GM23338 (cell line): ENCODE data around the gene LGALS14. TPM values are rescaled to one million over a fixed set of nuclear protein-coding genes. Genes with fewer than 3 reads are reported as not detected.
A peak's percentile ranks its signal among the peaks of the same experiment; 100 is the strongest.

Source experiments
- ATAC-seq: fragments of 200-7000 bp; cut with Tn5 transposase; 3 replicates; pipeline ENCODE4 v1.9.1; 2020
- DNase-seq: peaks from one replicate; pipeline ENCODE4 v3.0.0-alpha.2; 2015; ENCODE audit warnings: low spot score
- H2AFZ ChIP-seq: fragments of 200-600 bp; sonication (generic); 2 replicates; pipeline ENCODE4 v1.8.0; 2016; ENCODE audit warnings: antibody characterized with exemption, mild to moderate bottlenecking, moderate library complexity
- H3F3A ChIP-seq: fragments of 200-600 bp; sonication (generic); replicated peaks from 2 replicates; pipeline ENCODE4 v1.8.0; 2017; ENCODE audit warnings: antibody characterized with exemption, mixed run types, low read depth
- H3K27ac ChIP-seq: fragments of 200-600 bp; sonication (generic); 2 replicates; pipeline ENCODE4 v1.6.1; 2016; ENCODE audit warnings: low read depth
- H3K27me3 ChIP-seq: fragments of 200-600 bp; sonication (generic); 2 replicates; pipeline ENCODE4 v1.8.0; 2016; ENCODE audit warnings: mild to moderate bottlenecking, mixed run types, moderate library complexity; ENCODE audit not compliant: insufficient read depth
- H3K36me3 ChIP-seq: fragments of 200-600 bp; sonication (generic); 2 replicates; pipeline ENCODE4 v1.8.0; 2016; ENCODE audit warnings: mild to moderate bottlenecking; ENCODE audit not compliant: insufficient read depth
- H3K4me1 ChIP-seq: fragments of 200-600 bp; sonication (generic); 2 replicates; pipeline ENCODE4 v1.8.0; 2016; ENCODE audit warnings: mild to moderate bottlenecking, moderate library complexity; ENCODE audit not compliant: insufficient read depth
- H3K4me2 ChIP-seq: fragments of 200-600 bp; sonication (generic); 2 replicates; pipeline ENCODE4 v1.7.1; 2017; ENCODE audit warnings: mixed run types
- H3K4me3 ChIP-seq: fragments of 200-600 bp; sonication (generic); 2 replicates; pipeline ENCODE4 v1.6.1; 2016; ENCODE audit warnings: mixed run types
- H3K79me2 ChIP-seq: fragments of 200-600 bp; sonication (generic); replicated peaks from 2 replicates; pipeline ENCODE4 v1.8.0; 2017; ENCODE audit warnings: mild to moderate bottlenecking; ENCODE audit not compliant: insufficient read depth
- H3K9me2 ChIP-seq: fragments of 200-600 bp; sonication (generic); 2 replicates; pipeline ENCODE4 v1.8.0; 2017; ENCODE audit not compliant: insufficient read depth
- H4K20me1 ChIP-seq: fragments of 200-600 bp; sonication (generic); replicated peaks from 2 replicates; pipeline ENCODE4 v1.8.0; 2017; ENCODE audit warnings: mild to moderate bottlenecking; ENCODE audit not compliant: insufficient read depth
- H3K27ac Mint-ChIP-seq: 2 replicates; pipeline ENCODE4 v1.8.0; 2020; ENCODE audit warnings: inconsistent platforms, mild to moderate bottlenecking, moderate library complexity, mixed read lengths
- H3K27me3 Mint-ChIP-seq: 3 replicates; pipeline ENCODE4 v1.8.0; 2022; ENCODE audit warnings: low read depth, mild to moderate bottlenecking, moderate library complexity, mixed read lengths, inconsistent platforms; ENCODE audit not compliant: insufficient read depth, poor library complexity
- H3K36me3 Mint-ChIP-seq: 3 replicates; pipeline ENCODE4 v1.8.0; 2021; ENCODE audit warnings: low read depth, mild to moderate bottlenecking, inconsistent platforms, moderate library complexity, mixed read lengths
- H3K4me1 Mint-ChIP-seq: 3 replicates; pipeline ENCODE4 v1.8.0; 2020; ENCODE audit warnings: mild to moderate bottlenecking, inconsistent platforms, mixed read lengths
- H3K4me3 Mint-ChIP-seq: 3 replicates; pipeline ENCODE4 v1.8.0; 2021; ENCODE audit warnings: moderate library complexity, mild to moderate bottlenecking, inconsistent platforms, mixed read lengths
- H3K9me3 Mint-ChIP-seq: 3 replicates; pipeline ENCODE4 v1.8.0; 2020; ENCODE audit warnings: moderate library complexity, mild to moderate bottlenecking, inconsistent platforms, mixed read lengths
- CREB1 ChIP-seq: fragments of 250-450 bp; sonication (Bioruptor Pico); IDR thresholded peaks from 2 replicates; pipeline ENCODE4 v1.5.0; 2020; ENCODE audit warnings: low read depth, mild to moderate bottlenecking, moderate library complexity
- EZH2 ChIP-seq: fragments of 200-600 bp; sonication (generic); IDR thresholded peaks from one replicate; pipeline ENCODE4 v1.8.0; 2017; ENCODE audit warnings: antibody characterized with exemption, mild to moderate bottlenecking, low read depth; ENCODE audit not compliant: unreplicated experiment
- EZH2phosphoT487 ChIP-seq: fragments of 200-600 bp; sonication (generic); IDR thresholded peaks from one replicate; pipeline ENCODE4 v1.8.1; 2018; ENCODE audit warnings: antibody characterized with exemption; ENCODE audit not compliant: unreplicated experiment
- JUNB ChIP-seq: IDR thresholded peaks from one replicate; pipeline ENCODE4 v1.6.1; 2016; ENCODE audit warnings: antibody characterized with exemption; ENCODE audit not compliant: unreplicated experiment
- NANOG ChIP-seq: IDR thresholded peaks from 2 replicates; pipeline ENCODE4 v1.6.1; 2016; ENCODE audit warnings: antibody characterized with exemption, borderline replicate concordance
- ZNF331 ChIP-seq: fragments of 250-450 bp; sonication (Bioruptor Pico); IDR thresholded peaks from 2 replicates; pipeline ENCODE4 v1.5.0; 2020; ENCODE audit warnings: low read depth, mild to moderate bottlenecking, moderate library complexity
- polyA plus RNA-seq: library from polyadenylated mRNA; unstranded; fragments of >200 nt; fragmentation: Nextera tagmentation; extraction: Ambion mirVana; gene quantifications from 2 replicates; pipeline ENCODE4 v1.2.1, GENCODE V29; 2016
- total RNA-seq: library from RNA; depleted of rRNA; stranded (reverse); fragments of >200 nt; shearing (Covaris generic); gene quantifications from 2 replicates; pipeline ENCODE4 v1.2.3, GENCODE V29; 2014
- TF ChIP-seq, protein P1 (sequence below), 2 experiments: fragments of 200-600 bp in 1 of 2; sonication (generic) in 1 of 2; conservative IDR thresholded peaks; 2 replicates each; pipeline versions ENCODE4 v1.5.1 to v1.6.1; 2016 to 2017; ENCODE audit warnings: antibody characterized with exemption in 2 of 2, low read depth in 2 of 2, mild to moderate bottlenecking in 2 of 2, moderate library complexity in 1 of 2
- TF ChIP-seq, protein P2 (sequence below): IDR thresholded peaks from one replicate; pipeline ENCODE4 v1.6.1; 2018; ENCODE audit warnings: antibody characterized with exemption; ENCODE audit not compliant: unreplicated experiment

The LGALS14 gene
- total and polyA plus RNA-seq, 2 experiments from 2014 or later = not detected

DNA sequence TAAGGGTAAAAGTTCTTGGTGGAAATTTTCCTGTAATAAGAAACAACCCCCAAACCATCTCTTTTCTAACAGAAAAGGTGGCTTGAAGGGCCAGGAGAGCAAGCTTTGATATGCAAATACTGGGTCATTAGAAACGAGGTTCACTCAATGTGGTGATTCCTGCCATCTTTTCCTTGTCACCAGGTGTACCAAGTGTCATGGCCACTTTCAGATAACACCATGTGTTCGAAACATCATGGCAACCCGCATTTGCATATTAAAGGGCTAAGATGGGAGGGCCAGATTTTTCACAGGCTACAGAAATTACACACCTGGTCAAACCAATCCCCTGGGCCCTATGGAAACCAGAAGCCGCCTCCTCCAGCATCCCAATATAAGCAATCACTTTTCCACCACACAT lies 33.3 kb upstream of the LGALS14 start (continued):
- TF ChIP-seq, protein P1, sequence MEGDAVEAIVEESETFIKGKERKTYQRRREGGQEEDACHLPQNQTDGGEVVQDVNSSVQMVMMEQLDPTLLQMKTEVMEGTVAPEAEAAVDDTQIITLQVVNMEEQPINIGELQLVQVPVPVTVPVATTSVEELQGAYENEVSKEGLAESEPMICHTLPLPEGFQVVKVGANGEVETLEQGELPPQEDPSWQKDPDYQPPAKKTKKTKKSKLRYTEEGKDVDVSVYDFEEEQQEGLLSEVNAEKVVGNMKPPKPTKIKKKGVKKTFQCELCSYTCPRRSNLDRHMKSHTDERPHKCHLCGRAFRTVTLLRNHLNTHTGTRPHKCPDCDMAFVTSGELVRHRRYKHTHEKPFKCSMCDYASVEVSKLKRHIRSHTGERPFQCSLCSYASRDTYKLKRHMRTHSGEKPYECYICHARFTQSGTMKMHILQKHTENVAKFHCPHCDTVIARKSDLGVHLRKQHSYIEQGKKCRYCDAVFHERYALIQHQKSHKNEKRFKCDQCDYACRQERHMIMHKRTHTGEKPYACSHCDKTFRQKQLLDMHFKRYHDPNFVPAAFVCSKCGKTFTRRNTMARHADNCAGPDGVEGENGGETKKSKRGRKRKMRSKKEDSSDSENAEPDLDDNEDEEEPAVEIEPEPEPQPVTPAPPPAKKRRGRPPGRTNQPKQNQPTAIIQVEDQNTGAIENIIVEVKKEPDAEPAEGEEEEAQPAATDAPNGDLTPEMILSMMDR (conservative IDR thresholded peaks at IDR 0.05; ENCODE audit: low read depth in 2 of 2) = no peak
- TF ChIP-seq NANOG (no peak), ZNF331 (CRISPR knock-in tag) (no peak), JUNB (no peak), CREB1 (CRISPR knock-in tag) (no peak), EZH2 (no peak)
- TF ChIP-seq, protein P2, sequence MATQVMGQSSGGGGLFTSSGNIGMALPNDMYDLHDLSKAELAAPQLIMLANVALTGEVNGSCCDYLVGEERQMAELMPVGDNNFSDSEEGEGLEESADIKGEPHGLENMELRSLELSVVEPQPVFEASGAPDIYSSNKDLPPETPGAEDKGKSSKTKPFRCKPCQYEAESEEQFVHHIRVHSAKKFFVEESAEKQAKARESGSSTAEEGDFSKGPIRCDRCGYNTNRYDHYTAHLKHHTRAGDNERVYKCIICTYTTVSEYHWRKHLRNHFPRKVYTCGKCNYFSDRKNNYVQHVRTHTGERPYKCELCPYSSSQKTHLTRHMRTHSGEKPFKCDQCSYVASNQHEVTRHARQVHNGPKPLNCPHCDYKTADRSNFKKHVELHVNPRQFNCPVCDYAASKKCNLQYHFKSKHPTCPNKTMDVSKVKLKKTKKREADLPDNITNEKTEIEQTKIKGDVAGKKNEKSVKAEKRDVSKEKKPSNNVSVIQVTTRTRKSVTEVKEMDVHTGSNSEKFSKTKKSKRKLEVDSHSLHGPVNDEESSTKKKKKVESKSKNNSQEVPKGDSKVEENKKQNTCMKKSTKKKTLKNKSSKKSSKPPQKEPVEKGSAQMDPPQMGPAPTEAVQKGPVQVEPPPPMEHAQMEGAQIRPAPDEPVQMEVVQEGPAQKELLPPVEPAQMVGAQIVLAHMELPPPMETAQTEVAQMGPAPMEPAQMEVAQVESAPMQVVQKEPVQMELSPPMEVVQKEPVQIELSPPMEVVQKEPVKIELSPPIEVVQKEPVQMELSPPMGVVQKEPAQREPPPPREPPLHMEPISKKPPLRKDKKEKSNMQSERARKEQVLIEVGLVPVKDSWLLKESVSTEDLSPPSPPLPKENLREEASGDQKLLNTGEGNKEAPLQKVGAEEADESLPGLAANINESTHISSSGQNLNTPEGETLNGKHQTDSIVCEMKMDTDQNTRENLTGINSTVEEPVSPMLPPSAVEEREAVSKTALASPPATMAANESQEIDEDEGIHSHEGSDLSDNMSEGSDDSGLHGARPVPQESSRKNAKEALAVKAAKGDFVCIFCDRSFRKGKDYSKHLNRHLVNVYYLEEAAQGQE = no peak

DNA sequence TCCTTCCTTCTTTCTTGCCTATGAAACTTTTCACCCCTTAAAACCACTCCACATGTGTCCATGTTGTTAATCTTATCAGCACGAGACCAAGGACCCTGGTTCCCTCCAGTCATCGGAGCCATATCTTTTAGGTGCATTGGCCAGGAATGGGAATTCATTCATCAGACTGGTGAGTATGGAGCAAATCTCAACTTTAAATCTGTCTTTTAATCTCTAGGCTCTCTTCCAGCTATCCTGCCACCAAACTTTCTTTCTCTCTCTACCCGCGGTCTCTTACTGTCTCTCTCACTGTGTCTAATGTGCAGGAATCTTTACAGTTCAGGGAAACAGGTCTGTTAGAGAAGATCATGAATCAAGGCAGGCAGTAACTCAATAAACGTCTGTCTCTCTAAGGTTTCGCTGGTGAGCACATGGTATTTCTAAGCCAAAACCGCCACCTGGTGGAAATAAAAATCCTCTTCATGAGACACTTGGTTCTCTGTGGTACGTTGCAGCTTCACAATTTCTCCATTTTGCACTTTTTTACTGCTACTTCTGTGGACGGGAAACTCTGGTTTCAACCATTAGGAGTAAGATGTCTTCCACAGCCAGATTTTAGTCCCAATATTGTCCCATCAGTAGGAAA lies 32.4 kb upstream of the LGALS14 start:
- no peaks in the 10 kb centered on the region for H3K36me3 Mint-ChIP-seq
- H2AFZ ChIP-seq = peak overlapping the region; percentile 3; the same call in 1 of the 2 replicates

More for the DNA sequence above, 32.4 kb upstream of the LGALS14 start:
- Mint-ChIP-seq H3K4me3 (no peak overlapping the region), H3K27ac (no peak overlapping the region), H3K9me3 (peaks cover 2% of the 10 kb centered on the region), H3K4me1 (peaks cover 13% of the 10 kb centered on the region), H3K27me3 (no peaks in the 10 kb centered on the region)
- no peak overlapping the region for H3K4me3 ChIP-seq
- no peaks in the 10 kb centered on the region for H3K36me3 ChIP-seq
- H4K20me1 ChIP-seq = no peaks in the 10 kb centered on the region
- TF ChIP-seq, protein P1 (conservative IDR thresholded peaks at IDR 0.05; ENCODE audit: low read depth in 2 of 2) = peak; percentile 78 to 86
- no peak for TF ChIP-seq EZH2phosphoT487
- H3K27ac ChIP-seq = no peak overlapping the region
- peak overlapping the region; percentile 53; the same call in 1 of the 2 replicates for H3K4me2 ChIP-seq
- peak; percentile 98 for ATAC-seq
- no peaks in the 10 kb centered on the region for H3K9me2 ChIP-seq
- peaks cover 13% of the 10 kb centered on the region for H3K4me1 ChIP-seq
- H3F3A ChIP-seq = no peaks in the 10 kb centered on the region
- peak; percentile 88 for DNase-seq
- no peaks in the 10 kb centered on the region for H3K79me2 ChIP-seq
- no peaks in the 10 kb centered on the region for H3K27me3 ChIP-seq
